Stimulated activated CD8-positive, alpha-beta memory T cell treated with anti-CD3 and anti-CD28 coated beads, Interleukin-4, amount 100 ng/mL, for 48 hours (primary cell): ENCODE results near the gene IKBKG.
"Not testable (repeated sequence)": the region's sequence is repeated elsewhere in the genome, so short reads cannot be mapped to it uniquely, and the experiment has no call there.

Experiments used
- DNase-seq: peaks from one replicate; pipeline ENCODE4 v3.0.0-alpha.2; 2020

The IKBKG gene

DNA sequence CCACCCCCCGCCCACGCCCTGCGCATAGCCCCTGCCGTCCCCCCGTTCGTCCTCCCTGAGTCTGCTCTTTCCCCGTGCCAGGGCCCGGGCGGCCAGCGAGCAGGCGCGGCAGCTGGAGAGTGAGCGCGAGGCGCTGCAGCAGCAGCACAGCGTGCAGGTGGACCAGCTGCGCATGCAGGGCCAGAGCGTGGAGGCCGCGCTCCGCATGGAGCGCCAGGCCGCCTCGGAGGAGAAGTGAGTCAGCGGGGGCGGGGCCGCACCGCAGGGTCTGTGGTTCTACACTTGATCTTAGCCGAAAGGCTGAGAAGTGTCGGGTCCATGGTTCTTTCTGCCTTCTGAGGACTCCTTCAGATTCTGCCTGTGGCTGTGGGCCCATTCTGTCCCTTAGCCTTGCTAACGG is 12.9 kb downstream of the IKBKG start:
- not testable (repeated sequence) for DNase-seq

DNA sequence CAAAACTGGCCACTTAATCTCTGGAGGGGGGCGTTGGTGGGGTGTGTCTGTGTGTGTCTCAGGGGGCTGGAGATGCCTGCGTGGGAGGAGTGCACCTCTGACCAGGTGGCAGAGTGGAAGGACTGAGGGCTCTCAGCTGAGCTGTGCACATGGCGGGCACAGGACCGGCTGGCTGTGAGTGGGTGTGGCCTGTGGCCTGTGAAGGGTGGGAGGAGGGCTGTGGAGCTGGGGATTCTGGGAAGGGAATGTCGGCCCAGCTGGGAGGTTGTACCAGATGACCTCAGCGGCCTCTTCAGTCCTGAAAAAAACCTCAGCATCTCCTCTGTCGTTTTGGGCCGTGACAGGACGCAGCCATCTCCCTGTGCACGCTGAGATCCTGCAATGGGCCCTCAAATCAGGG is 14.9 kb downstream of the IKBKG start:
- DNase-seq = not testable (repeated sequence)

DNA sequence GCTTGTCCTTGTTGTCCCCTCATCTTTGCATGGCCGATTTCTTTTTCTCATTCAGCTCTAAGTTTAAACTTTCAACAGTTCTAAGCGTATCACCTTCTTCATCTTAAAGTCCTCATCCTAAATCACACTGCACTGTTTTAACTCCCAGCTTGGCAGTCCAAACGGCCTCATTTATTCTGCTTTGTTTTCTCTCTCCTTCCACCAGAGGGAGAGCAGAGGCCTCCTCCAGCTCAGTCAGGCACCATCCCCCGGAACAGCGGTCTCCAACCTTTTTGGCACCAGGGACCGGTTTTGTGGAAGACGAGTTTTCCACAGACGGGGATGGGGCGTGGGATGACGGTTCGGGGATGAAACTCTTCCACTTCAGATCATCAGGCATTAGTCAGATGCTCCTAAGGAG is 22.9 kb downstream of the IKBKG start:
- DNase-seq = not testable (repeated sequence)

DNA sequence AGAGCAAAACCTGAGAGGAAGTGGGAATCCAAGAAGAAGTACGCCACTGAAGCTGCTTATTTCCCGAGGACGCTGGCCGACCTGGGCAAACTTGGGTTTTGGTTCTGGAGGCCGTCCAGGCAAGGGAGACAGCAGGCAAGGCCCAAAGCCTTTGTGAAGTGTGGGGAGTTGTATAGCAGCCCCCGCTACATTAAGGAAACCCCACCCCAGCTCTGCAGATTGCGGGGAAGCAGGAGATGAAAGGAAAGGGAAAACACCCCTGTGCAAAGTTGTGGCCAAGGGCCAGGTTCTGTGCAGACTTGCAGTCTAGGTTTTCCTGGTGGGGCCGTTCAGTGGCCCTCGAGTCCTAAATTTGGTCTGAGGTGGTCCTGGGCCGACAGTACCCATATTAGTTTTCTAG is 25.6 kb downstream of the IKBKG start:
- DNase-seq = not testable (repeated sequence)

DNA sequence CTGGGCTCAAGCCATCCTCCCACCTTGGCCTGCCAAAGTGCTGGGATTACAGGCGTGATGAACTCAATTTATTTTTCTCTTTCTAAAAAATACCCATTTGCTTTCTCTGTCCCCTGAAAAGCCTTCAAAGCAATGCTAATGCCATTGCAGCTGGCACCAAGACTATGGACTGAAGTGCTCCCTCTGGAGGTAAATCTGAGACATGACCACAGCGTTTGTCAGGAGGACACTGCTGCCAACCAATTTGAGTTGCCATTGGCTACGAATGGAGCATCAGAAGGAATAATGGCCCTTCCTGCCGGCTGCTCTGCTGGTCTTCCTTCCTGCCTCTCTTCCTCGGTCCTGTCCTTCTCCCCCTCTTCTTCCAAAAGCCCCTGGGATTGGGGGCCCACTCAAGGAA is 27.7 kb downstream of the IKBKG start:
- DNase-seq = not testable (repeated sequence)

DNA sequence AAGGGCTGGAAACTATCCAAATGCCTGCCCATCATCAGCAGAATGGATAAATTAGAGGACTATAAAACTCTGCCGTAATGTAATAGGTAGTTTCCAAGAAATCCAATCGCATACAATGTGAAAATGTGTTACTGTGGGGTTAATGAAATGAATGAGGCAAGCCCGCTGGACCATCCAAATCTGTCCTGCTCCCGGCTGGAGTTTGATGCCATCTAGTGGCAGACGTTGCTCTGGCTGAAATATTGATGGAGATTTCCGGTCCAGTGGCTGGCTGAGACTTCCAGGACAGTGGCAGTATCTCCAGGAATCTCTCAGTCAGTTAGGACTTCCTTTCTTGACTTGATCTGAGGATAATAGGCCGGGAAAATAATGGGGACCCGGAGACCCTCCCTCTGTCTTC is 35.6 kb downstream of the IKBKG start:
- not testable (repeated sequence) for DNase-seq

DNA sequence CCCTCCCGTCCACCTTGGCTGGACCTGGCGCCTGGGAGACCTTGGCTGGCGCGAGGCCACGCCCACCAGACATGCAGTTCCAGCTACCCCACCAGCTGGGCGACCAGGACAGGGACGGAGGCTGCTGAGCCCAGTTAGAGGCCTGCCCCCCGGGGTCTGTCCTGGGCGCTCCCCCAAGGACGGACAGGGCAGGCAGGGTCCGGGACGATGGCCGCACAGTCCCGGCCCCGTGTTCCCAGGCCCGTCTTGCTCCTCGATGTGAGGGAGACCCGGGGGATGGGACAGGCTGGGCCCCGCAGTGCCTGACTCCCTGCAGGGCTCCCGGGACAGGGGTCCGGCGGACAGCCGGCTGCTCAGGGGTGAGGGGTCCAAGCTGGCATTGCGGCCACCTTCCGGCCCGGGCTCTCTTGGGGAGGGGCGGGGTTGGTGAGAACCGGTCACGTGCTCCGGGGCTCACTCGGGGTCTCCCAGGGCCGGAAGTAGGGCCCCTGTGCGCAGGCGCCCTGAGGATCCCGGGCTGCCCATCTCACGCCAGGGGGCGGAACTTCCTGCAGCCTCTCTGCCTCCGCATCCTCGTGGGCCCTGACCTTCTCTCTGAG is 37.3 kb downstream of the IKBKG start, which contains the start of gene CTAG1A:
TSS of gene CTAG1A (plus strand) at position 549 of the 599 bp plus-strand sequence. CDS start 74 bp downstream, outside the sequence.
- not testable (repeated sequence) for DNase-seq

DNA sequence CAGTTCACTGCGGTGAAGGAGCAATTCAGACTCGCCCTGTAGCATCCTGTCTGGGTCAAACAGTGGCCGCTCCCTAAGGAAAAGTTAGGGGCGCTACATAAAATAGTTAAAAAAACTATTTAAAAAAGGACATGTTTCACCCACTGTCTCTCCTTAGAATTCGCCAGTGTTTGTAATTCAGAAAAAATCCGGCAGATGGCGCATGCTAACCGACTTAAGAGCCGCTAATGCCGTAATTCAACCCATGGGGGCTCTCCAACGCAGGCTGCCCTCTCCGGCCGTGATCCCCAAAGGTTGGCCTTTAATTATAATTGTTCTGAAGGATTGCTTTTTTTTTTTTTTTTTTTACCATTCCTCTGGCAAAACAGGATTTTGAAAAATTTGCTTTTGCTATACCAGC is 43.0 kb downstream of the IKBKG start:
- DNase-seq = not testable (repeated sequence)

DNA sequence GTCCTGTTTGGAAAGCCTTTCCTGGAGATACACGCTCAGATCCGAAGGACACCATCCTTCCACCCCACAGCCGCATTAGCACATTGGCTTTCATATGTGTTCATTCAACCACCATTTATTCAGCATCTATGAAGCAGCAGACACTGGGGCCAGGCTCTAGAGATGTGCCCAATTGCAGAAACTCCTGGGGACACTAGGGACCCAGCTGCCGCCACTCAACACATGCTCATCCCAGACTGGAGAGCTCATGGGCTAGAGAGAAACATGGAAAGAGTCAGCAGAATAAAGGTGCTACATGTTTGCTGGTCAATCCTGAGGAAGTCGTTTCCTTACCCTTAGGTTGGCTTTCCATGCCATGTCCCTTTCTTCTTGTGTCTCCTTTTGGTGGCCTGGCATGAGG is 45.1 kb downstream of the IKBKG start:
- no peak for DNase-seq

DNA sequence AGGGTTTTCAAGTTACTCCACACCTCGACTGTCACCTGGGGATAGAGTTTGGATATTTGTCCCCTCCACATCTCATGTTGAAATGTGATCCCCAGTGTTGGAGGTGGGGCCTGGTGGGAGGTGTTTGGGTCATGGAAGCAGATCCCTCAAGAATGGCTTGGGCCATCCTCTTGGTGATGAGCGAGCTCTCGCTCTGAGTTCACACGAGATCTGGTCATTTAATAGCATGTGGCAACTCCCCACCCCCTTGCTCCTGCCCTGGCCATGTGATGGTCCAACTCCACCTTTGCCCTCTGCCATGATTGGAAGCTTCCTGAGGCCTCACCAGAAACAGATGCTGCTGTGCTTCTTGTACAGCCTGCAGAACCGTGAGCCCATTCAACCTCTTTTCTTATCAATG is 45.8 kb downstream of the IKBKG start:
- no peak for DNase-seq

DNA sequence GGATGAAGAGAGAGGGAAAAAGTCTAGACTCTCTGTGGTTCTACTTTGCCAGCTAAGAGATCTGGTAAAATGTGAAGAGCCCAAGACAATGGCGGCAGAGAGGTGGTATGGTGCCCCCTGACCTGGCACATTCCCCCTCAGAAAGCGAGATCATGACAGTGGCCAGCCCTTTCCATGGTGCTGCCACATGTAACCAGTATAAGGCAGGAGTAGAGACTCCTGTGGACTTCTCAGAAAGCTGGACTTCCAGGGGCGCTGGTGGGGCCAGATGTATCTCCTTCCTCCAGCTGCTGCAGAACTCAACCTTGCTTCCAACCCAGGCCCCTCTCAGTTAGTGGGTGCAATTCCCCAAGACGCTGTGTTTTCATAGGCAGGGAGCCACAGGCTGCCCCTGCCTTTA is 47.1 kb downstream of the IKBKG start:
- DNase-seq = no peak

DNA sequence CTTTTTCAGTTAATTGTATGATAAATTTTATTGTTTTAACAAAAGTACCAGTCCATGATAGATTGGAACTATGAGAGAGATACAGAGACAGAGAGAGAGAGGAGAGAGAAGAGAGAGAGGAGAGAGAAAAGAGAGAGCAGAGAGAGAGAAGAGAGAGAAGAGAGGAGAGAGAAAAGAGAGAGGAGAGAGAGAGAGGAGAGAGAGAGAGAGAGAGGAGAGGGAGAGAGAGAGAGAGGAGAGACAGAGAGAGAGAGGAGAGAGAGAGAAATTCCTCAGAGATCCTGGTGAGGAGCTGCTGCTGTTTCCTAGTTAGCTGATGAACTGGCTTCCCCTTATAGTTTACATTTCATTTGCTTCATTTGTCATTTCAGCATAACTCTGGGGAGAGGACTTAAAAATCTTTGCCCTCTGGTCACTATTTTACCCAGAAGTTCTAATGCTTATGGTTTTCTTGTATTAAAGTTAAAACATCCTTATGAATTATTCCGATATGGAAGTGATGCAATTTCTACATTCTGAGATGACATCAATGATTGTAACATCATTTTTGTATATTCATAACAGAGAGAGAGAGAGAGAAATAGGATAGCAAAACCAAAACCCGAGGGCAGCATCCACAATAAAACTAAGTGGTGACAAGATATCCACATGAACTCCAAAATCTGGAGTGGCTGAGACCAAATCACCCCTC is 48.3 kb downstream of the IKBKG start:
- DNase-seq = no peak

DNA sequence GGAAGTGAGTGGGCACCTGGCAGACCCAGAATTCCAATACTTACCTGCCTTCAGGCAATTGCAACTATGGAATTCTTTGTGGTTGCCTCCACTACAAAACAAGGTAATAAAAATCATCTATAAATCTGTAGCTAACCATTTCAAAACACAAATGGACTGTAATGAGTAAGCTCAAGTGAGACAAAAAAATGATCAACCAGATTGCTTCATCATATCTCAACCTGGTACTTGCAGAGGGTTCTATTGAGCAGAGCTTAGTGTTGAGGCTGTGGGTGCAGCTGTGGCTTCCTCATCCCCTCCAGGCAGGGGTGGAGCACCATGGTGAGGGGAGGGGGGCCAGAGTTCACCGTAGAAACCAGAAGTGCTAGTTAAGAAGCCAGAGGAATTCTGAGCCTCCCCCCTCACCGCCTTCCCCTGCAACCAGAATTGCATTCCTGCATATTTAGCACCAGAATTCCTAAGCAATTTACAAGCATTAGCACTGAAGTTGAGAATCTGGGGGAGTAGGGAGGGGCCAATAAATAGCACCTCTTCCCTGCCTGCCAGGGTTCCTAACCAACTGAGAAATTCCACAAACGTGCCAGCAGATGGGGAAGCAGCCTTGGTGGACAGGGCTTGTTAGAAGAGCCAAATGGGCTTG is 49.0 kb downstream of the IKBKG start:
- DNase-seq = no peak

DNA sequence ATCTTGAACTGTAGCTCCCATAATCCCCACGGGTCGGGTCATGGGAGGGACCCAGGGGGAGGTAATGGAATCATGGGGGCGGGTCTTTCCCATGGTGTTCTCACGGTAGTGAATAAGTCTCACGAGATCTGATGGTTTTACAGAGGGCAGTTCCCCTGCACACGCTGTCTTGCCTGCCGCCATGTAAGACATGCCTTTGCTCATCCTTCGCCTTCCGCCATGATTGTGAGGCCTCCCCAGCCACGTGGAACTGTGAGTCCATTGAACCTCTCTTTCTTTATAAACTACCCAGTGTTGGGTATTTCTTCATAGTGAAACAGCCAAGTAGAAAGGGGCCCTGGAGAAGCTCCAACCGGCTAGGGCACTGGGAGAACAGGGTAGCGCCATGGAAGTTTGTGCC is 49.8 kb downstream of the IKBKG start:
- DNase-seq = no peak

DNA sequence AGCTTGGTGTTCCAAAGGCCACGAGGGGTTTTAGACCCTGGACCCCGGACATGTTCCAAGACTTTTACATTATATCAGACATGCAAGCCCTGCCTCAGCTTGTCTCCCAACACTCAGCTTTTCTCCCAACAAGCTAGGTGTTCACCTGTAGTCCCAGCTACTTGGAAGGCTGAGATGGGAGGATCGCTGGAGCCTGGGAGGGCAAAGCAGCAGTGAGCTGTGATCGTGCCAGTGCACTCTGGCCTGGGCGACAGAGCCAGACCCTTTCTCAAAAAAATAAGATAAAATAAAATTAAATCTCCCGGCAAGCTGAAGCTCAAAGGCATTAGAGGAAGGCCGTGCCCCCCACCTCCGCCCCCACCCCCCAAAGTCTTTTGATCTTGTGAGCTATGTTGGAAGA is 51.2 kb downstream of the IKBKG start:
- no peak for DNase-seq

DNA sequence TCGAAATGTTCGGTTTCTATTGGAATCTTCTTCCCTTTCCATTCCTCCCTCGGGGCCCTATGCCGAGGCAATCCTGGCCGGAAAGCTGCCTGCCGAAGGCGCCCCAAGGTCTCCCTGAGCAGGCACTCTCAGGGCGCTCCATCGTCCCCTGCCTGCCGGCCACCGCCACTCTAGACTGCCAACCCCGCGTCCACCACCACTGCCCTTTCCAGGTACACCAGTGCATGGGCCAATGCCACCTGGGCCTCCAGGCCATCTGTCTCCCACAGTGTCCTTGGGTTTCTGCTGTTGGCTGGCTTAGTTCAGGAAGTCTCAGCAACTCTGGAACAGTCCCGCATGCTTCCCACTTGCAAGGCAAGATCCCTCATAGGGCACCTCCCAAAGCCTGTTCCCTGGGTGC is 52.1 kb downstream of the IKBKG start:
- DNase-seq = no peak

DNA sequence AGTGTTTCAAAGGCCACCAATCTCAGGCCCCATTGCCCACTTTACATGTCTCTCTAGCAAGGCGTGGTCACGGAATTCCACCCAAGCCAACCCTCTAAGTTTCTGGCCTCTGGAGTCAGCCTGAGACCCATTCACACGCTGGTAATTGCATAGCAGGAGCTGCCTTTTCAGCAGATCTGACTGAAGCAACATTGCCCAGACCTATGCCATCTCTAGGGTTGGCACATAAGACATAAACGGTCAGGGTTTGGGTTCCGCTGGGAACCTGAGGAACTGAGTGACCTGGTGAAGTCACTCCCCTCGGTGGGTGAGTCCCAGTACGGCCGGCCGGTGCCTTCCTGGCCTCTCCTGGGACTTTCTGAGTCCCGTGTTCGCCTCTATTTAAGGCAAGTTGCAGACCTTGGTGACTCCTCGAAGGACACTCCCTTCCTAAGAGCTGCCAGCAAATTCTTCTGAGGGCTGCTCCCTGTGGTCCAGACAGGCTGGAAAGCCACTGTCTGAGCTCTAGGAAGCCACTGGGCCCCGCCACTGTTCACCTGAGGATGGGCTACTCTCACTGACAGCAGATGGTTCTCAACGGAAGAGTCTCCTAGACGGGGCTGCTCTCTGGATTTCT is 53.4 kb downstream of the IKBKG start:
- DNase-seq = no peak

DNA sequence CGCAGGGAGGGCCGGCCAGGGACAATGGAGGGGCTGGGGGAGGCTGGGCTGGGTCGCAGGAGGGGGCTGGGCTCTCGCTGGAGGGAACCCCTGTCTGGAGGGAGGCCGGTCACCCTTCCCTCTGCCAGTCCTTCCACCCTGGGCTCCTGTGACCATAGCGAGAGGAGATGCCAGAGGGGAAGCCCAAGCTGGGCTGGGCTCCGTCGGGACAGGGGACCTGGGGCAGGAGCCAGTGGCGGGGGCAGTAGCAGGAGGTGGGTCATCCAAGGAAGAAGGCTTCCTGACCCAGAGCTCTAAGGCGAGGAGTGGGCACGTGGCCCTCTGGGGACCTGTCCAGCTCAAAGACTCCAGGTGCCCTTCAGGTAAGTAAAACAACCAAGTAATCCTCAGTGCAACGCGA is 54.8 kb downstream of the IKBKG start:
- DNase-seq = no peak

DNA sequence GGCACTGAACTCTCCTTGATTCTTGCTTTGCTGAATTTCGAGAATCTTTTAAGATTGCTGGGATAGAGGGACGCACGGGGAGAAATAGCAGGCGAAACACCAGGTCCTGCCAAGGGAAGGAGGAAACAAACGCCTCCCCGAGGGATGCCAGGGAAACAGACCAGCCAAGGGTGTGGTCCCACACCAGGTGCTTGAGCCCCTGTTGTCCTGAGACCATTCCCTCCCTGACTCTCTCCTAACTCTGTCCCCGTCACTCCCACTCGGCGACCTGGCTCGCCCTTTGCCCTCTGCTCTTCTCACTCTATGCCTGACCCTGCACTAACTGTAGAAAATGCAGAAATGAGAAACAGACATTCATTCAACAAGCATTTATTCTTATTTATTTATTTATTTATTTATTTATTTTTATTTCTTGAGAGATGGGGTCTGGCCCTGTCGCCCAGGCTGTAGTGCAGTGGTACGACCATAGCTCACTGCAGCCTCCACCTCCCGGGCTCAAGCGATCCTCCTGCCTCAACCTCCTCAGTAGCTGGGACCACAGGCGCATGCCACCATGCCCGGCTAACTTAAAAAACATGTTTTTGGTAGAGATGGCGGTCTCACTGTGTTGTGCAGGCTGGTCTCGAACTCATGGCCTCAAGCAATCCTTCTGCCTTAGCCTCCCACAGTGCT is 55.5 kb downstream of the IKBKG start:
- DNase-seq = no peak

DNA sequence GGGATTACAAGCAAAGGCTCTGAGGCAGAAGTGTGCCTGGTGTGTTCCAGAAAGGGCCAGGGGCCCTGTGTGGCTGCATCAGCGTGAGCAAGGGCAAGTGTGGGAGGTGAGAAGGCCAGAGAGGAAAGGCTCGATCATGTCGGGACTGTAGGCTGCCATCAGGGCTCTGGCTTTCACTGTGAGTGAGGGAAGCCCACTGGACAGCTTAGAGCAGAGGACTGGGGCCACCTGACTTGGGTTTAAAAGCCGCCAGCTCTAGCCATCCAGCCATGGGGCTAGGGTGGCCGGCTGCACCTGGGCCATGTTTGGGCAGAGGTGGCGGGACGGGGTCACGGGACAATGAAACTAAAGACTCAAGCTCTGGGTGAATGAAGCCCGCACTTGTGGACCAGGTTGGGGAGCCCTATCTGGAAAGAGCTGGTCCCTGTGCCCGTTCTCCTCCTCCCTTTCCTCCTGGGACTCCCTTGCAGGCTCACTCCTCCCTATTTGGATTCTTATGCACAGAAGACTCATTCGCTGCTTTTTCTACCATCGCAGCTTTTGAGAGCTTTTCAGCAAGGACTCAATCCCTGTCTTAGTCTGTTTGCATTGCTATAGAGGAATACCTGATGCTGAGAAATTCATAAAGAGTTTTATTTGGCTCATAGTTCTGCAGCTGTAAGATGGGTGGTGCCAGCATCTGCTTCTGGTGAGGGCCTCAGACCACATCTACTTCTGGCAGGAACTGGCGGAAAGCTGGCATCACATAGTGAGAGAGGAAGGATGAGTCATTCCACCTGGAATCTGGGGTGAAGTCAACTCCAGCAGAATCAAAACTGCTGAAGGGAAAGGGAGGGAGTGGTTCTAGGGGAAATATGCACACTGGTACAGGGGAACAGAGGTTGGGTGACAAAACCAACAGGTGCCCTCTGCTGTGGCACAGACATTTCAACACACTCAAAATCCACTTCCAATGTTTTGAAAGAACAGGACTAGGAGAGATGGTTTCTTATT is 56.3 kb downstream of the IKBKG start:
- DNase-seq = no peak

DNA sequence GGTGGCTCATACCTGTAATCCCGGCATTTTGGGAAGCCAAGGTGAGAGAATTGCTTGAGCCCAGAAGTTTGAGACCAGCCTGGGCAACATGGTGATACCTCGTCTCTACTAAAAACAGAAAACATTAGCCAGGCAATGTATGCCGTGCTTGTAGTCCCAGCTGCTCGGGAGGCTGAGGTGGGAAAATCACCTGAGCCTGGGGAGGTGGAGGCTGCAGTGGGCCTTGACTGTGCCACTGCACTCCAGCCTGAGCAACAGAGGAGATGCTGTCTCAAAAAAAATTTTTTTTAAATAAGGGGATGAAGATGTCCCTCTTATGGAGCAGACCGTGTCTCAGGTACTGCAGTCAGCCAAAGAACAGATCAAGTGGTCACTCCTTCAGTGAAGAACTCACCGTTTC is 58.1 kb downstream of the IKBKG start:
- no peak for DNase-seq

DNA sequence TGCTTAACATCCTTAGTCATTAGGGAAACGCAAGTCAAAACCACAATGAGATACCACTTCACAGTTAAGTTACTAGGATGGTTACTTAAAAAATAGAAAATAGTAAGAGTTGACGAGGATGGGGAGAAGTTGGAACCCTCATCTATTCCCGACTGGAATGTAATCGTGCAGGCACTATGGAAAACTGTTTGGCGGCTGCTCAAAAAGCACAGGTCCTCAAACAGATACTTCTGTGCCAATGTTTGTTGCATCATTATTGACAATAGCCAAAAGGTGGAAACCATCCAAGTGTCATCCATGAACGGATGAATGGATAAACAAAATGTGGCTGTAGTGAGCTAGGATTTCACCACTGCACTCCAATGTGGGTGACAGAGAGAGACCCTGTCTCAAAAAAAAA is 60.0 kb downstream of the IKBKG start:
- DNase-seq = no peak
